ENCODE data around the gene LMO2.

DNA sequence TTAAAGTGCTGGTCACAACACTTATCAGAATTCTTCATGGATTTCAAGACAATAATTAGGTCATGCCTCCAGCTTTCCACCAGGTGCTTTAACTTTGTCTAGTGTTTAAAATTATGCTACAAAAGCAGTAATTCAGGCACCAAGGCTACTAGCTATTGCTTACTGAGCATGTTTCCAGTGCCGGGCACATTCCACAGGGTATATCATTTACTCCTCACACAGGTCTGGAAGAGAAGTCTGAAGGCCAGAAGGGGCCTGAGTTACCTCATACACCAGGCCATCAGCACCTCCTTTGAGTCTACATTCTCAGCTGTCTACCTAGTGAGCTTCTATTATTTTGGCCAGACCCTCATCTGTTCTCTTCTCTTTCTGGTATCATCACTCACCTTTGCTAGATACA, 41.7 kb upstream of the LMO2 start:
- TF ChIP-seq, protein P1, sequence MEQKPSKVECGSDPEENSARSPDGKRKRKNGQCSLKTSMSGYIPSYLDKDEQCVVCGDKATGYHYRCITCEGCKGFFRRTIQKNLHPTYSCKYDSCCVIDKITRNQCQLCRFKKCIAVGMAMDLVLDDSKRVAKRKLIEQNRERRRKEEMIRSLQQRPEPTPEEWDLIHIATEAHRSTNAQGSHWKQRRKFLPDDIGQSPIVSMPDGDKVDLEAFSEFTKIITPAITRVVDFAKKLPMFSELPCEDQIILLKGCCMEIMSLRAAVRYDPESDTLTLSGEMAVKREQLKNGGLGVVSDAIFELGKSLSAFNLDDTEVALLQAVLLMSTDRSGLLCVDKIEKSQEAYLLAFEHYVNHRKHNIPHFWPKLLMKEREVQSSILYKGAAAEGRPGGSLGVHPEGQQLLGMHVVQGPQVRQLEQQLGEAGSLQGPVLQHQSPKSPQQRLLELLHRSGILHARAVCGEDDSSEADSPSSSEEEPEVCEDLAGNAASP (CRISPR knock-in tag; IDR thresholded peaks at IDR 0.05; ENCODE audit: borderline replicate concordance): no peak
- TF ChIP-seq NFE2L1 (CRISPR knock-in tag; IDR thresholded peaks at IDR 0.05; ENCODE audit: borderline replicate concordance): no peak
- TF ChIP-seq SETDB1 (CRISPR knock-in tag; IDR thresholded peaks at IDR 0.05; ENCODE audit: borderline replicate concordance): no peak
- TF ChIP-seq, protein P2, sequence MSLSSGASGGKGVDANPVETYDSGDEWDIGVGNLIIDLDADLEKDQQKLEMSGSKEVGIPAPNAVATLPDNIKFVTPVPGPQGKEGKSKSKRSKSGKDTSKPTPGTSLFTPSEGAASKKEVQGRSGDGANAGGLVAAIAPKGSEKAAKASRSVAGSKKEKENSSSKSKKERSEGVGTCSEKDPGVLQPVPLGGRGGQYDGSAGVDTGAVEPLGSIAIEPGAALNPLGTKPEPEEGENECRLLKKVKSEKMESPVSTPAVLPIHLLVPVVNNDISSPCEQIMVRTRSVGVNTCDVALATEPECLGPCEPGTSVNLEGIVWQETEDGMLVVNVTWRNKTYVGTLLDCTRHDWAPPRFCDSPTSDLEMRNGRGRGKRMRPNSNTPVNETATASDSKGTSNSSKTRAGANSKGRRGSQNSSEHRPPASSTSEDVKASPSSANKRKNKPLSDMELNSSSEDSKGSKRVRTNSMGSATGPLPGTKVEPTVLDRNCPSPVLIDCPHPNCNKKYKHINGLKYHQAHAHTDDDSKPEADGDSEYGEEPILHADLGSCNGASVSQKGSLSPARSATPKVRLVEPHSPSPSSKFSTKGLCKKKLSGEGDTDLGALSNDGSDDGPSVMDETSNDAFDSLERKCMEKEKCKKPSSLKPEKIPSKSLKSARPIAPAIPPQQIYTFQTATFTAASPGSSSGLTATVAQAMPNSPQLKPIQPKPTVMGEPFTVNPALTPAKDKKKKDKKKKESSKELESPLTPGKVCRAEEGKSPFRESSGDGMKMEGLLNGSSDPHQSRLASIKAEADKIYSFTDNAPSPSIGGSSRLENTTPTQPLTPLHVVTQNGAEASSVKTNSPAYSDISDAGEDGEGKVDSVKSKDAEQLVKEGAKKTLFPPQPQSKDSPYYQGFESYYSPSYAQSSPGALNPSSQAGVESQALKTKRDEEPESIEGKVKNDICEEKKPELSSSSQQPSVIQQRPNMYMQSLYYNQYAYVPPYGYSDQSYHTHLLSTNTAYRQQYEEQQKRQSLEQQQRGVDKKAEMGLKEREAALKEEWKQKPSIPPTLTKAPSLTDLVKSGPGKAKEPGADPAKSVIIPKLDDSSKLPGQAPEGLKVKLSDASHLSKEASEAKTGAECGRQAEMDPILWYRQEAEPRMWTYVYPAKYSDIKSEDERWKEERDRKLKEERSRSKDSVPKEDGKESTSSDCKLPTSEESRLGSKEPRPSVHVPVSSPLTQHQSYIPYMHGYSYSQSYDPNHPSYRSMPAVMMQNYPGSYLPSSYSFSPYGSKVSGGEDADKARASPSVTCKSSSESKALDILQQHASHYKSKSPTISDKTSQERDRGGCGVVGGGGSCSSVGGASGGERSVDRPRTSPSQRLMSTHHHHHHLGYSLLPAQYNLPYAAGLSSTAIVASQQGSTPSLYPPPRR (CRISPR knock-in tag; IDR thresholded peaks at IDR 0.05; ENCODE audit: borderline replicate concordance): no peak
- no peak for TF ChIP-seq TP53 (CRISPR knock-in tag; conservative IDR thresholded peaks at IDR 0.05)
- no peak for TF ChIP-seq SMYD3 (CRISPR knock-in tag; IDR thresholded peaks at IDR 0.05)
- no peak for TF ChIP-seq EP300 (IDR thresholded peaks at IDR 0.05; ENCODE audit: low read depth in 2 of 2, low read length in 2 of 2)
- TF ChIP-seq EP300 (CRISPR knock-in tag; IDR thresholded peaks at IDR 0.05; ENCODE audit: borderline replicate concordance): no peak
- TF ChIP-seq ZNF75D (CRISPR knock-in tag; IDR thresholded peaks at IDR 0.05; ENCODE audit: borderline replicate concordance): no peak
- TF ChIP-seq, protein P3, sequence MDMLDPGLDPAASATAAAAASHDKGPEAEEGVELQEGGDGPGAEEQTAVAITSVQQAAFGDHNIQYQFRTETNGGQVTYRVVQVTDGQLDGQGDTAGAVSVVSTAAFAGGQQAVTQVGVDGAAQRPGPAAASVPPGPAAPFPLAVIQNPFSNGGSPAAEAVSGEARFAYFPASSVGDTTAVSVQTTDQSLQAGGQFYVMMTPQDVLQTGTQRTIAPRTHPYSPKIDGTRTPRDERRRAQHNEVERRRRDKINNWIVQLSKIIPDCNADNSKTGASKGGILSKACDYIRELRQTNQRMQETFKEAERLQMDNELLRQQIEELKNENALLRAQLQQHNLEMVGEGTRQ (IDR thresholded peaks at IDR 0.05; ENCODE audit: low read depth, low read length): no peak
- TF ChIP-seq, protein P3 (CRISPR knock-in tag; IDR thresholded peaks at IDR 0.05; ENCODE audit: borderline replicate concordance): no peak
- no peak for TF ChIP-seq RAD21 (CRISPR knock-in tag; IDR thresholded peaks at IDR 0.05)
- no peak for TF ChIP-seq KDM4B (CRISPR knock-in tag; IDR thresholded peaks at IDR 0.05)
